ENCODE measurements around the gene ARHGEF18. TPM values are rescaled to one million over a fixed set of nuclear protein-coding genes. Genes with fewer than 3 reads are reported as not detected.

The ARHGEF18 gene
- total and polyA plus RNA-seq, 7 experiments from 2014 or later = 3.9 to 132 (median 124) TPM

- Histone ChIP-seq H3K4me3 (ENCODE audit: low read length) (no peak overlapping the region), H3K9me3 (ENCODE audit: control insufficient read depth in 2 of 3, low read length in 3 of 3) (no peaks in the 10 kb centered on the region), H3K27me3 (ENCODE audit: control insufficient read depth in 2 of 2, insufficient read depth in 2 of 2, low read length in 2 of 2) (no peaks in the 10 kb centered on the region), H3K27ac (ENCODE audit: low read depth, low read length) (no peak overlapping the region), H3K4me1 (ENCODE audit: control insufficient read depth in 2 of 2, insufficient read depth in 2 of 2, low read length in 2 of 2) (no peaks in the 10 kb centered on the region), H3K36me3 (ENCODE audit: control insufficient read depth in 2 of 3, insufficient read depth in 3 of 3, low read length in 3 of 3) (peaks cover 24 to 89% (median 34%) of the 10 kb centered on the region in 3 experiments)
- Mint-ChIP-seq H3K36me3 (peaks cover 3 to 46% (median 29%) of the 10 kb centered on the region in 5 donors), H3K27ac (peak overlapping the region in 5 of 9 donors; percentile 23 to 86 (median 57)), H3K4me3 (no peak overlapping the region), H3K27me3 (no peaks in the 10 kb centered on the region), H3K9me3 (no peaks in the 10 kb centered on the region), H3K4me1 (peaks cover 8 to 33% (median 19%) of the 10 kb centered on the region in 7 donors)
- DNase-seq = no peak
- POLR2A ChIA-PET = interaction anchor here (1.0 kb wide), 1 partner anchor 22 kb away, joined by 3 read pairs; the partner anchor contains the start of gene ARHGEF18
- ATAC-seq = no peak
- intact Hi-C loops (cut with micrococcal nuclease) = no loop called here
- CTCF ChIA-PET = no interaction called here
Observed at GRCh38 chr19:7371001-7371400, 22.3 kb downstream of the ARHGEF18 start.

- peak overlapping the region; percentile 13 for H3K27ac ChIP-seq (ENCODE audit: low read depth, low read length)
- CTCF ChIA-PET = interaction anchor here (0.7 kb wide), 1 partner anchor 18 kb away, joined by 3 read pairs; no protein-coding TSS in a partner anchor
- H3K27me3 Mint-ChIP-seq = no peaks in the 10 kb centered on the region
- H3K9me3 ChIP-seq (ENCODE audit: control insufficient read depth in 2 of 3, low read length in 3 of 3) = no peaks in the 10 kb centered on the region
- no peaks in the 10 kb centered on the region for H3K27me3 ChIP-seq (ENCODE audit: control insufficient read depth in 2 of 2, insufficient read depth in 2 of 2, low read length in 2 of 2)
- no peaks in the 10 kb centered on the region for H3K4me1 ChIP-seq (ENCODE audit: control insufficient read depth in 2 of 2, insufficient read depth in 2 of 2, low read length in 2 of 2)
- POLR2A ChIA-PET = no interaction called here
- ATAC-seq (no peak), DNase-seq (no peak)
- peaks cover 0 to 50% (median 24%) of the 10 kb centered on the region in 5 donors for H3K36me3 Mint-ChIP-seq
- H3K27ac Mint-ChIP-seq = no peak overlapping the region
- no peaks in the 10 kb centered on the region for H3K9me3 Mint-ChIP-seq
- peaks cover 0 to 22% (median 10%) of the 10 kb centered on the region in 7 donors for H3K4me1 Mint-ChIP-seq
- H3K4me3 ChIP-seq (ENCODE audit: low read length) = no peak overlapping the region
- intact Hi-C loops (cut with micrococcal nuclease) = no loop called here
- peaks cover 30 to 93% (median 49%) of the 10 kb centered on the region in 3 experiments for H3K36me3 ChIP-seq (ENCODE audit: control insufficient read depth in 2 of 3, insufficient read depth in 3 of 3, low read length in 3 of 3)
- H3K4me3 Mint-ChIP-seq = no peak overlapping the region
Observed at GRCh38 chr19:7372810-7373209, 24.1 kb downstream of the ARHGEF18 start.

DNA sequence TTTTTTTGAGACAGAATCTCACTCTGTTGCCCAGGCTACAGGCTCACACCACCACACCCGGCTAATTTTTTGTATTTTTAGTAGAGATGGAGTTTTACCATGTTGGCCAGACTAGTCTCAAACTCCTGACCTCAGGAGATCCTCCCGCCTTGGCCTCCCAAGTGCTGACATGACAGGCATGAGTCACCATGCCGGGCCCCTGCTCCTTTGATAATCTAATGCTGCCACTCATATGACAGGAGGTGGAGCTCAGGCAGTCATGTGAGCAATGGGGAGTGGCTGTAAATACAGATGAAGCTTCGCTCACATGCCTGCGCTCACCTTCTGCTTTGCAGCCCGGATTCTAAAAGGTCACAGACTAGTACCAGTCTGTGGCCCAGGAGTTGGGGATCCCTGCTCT lies 25.1 kb downstream of the ARHGEF18 start:
- Histone ChIP-seq H3K4me3 (ENCODE audit: low read length) (no peak overlapping the region), H3K36me3 (ENCODE audit: control insufficient read depth in 2 of 3, insufficient read depth in 3 of 3, low read length in 3 of 3) (peaks cover 37 to 94% (median 52%) of the 10 kb centered on the region in 3 experiments), H3K27ac (ENCODE audit: low read depth, low read length) (no peak overlapping the region), H3K9me3 (ENCODE audit: control insufficient read depth in 2 of 3, low read length in 3 of 3) (no peaks in the 10 kb centered on the region), H3K27me3 (ENCODE audit: control insufficient read depth in 2 of 2, insufficient read depth in 2 of 2, low read length in 2 of 2) (no peaks in the 10 kb centered on the region), H3K4me1 (ENCODE audit: control insufficient read depth in 2 of 2, insufficient read depth in 2 of 2, low read length in 2 of 2) (no peaks in the 10 kb centered on the region)
- ChIA-PET POLR2A (interaction anchor here (0.6 to 1.2 kb wide), 3 partner anchors 10 to 25 kb away, joined by 3 to 4 read pairs (median 3); partner anchors contain the start of gene ARHGEF18), CTCF (interaction anchor here (1.2 kb wide), 1 partner anchor 25 kb away, joined by 3 read pairs; the partner anchor contains the start of gene ARHGEF18)
- Mint-ChIP-seq H3K4me3 (no peak overlapping the region), H3K36me3 (peaks cover 0 to 45% (median 21%) of the 10 kb centered on the region in 5 donors), H3K4me1 (peaks cover 0 to 19% (median 7%) of the 10 kb centered on the region in 7 donors), H3K9me3 (no peaks in the 10 kb centered on the region), H3K27me3 (no peaks in the 10 kb centered on the region), H3K27ac (no peak overlapping the region)
- no peak for DNase-seq
- no peak for ATAC-seq
- intact Hi-C loops (cut with micrococcal nuclease) = no loop called here

- H3K4me3 Mint-ChIP-seq = no peak overlapping the region
- H3K36me3 ChIP-seq (ENCODE audit: control insufficient read depth in 2 of 3, insufficient read depth in 3 of 3, low read length in 3 of 3) = peaks cover 39 to 94% (median 61%) of the 10 kb centered on the region in 3 experiments
- no peak for ATAC-seq
- intact Hi-C loops (cut with micrococcal nuclease) = no loop called here
- peak overlapping the region in 3 of 9 donors; percentile 55 to 76 (median 69) for H3K27ac Mint-ChIP-seq
- H3K4me3 ChIP-seq (ENCODE audit: low read length) = no peak overlapping the region
- no peaks in the 10 kb centered on the region for H3K9me3 Mint-ChIP-seq
- no peak for DNase-seq
- peaks cover 0 to 33% (median 16%) of the 10 kb centered on the region in 7 donors for H3K4me1 Mint-ChIP-seq
- no peaks in the 10 kb centered on the region for H3K27me3 ChIP-seq (ENCODE audit: control insufficient read depth in 2 of 2, insufficient read depth in 2 of 2, low read length in 2 of 2)
- peaks cover 5 to 55% (median 20%) of the 10 kb centered on the region in 5 donors for H3K36me3 Mint-ChIP-seq
- no peaks in the 10 kb centered on the region for H3K27me3 Mint-ChIP-seq
- ChIA-PET CTCF (interaction anchor here (0.6 to 1.5 kb wide), 2 partner anchors 9 to 161 kb away, joined by 4 to 5 read pairs; no protein-coding TSS in a partner anchor), POLR2A (interaction anchor here (0.5 to 1.3 kb wide), 2 partner anchors 27 to 131 kb away, joined by 3 to 4 read pairs; partner anchors contain the start of gene ARHGEF18)
- no peak overlapping the region for H3K27ac ChIP-seq (ENCODE audit: low read depth, low read length)
- no peaks in the 10 kb centered on the region for H3K4me1 ChIP-seq (ENCODE audit: control insufficient read depth in 2 of 2, insufficient read depth in 2 of 2, low read length in 2 of 2)
- no peaks in the 10 kb centered on the region for H3K9me3 ChIP-seq (ENCODE audit: control insufficient read depth in 2 of 3, low read length in 3 of 3)
Observed at GRCh38 chr19:7376151-7376852, 27.6 kb downstream of the ARHGEF18 start.

DNA sequence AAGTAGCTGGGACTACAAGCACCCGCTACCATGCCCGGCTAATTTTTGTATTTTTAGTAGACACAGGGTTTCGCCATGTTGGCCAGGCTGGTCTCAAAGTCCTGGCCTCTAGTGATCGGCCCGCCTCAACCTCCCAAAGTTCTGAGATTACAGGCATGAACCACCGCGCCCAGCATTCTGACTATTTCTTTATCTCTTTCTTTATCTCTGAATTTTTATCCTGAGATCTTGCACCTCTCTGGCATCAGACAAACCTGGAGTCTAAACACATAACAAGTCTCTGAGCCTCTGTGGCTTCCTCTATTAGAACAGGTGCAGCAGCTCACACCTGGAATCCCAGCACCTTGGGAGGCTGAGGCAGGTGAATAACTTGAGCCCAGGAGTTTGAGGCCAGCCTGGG lies 28.5 kb downstream of the ARHGEF18 start:
- Mint-ChIP-seq H3K4me1 (peaks cover 0 to 34% (median 14%) of the 10 kb centered on the region in 7 donors), H3K4me3 (no peak overlapping the region), H3K27me3 (no peaks in the 10 kb centered on the region), H3K36me3 (peaks cover 5 to 51% (median 17%) of the 10 kb centered on the region in 5 donors), H3K9me3 (no peaks in the 10 kb centered on the region), H3K27ac (peak overlapping the region in 7 of 9 donors; percentile 2 to 76 (median 59))
- CTCF ChIA-PET = no interaction called here
- H3K9me3 ChIP-seq (ENCODE audit: control insufficient read depth in 2 of 3, low read length in 3 of 3) = no peaks in the 10 kb centered on the region
- POLR2A ChIA-PET = interaction anchor here (0.6 kb wide), 1 partner anchor 542 kb away, joined by 4 read pairs; no protein-coding TSS in a partner anchor
- H3K4me1 ChIP-seq (ENCODE audit: control insufficient read depth in 2 of 2, insufficient read depth in 2 of 2, low read length in 2 of 2) = no peaks in the 10 kb centered on the region
- DNase-seq (no peak), ATAC-seq (no peak)
- no peaks in the 10 kb centered on the region for H3K27me3 ChIP-seq (ENCODE audit: control insufficient read depth in 2 of 2, insufficient read depth in 2 of 2, low read length in 2 of 2)
- intact Hi-C loops (cut with micrococcal nuclease) = no loop called here
- H3K4me3 ChIP-seq (ENCODE audit: low read length) = no peak overlapping the region
- no peak overlapping the region for H3K27ac ChIP-seq (ENCODE audit: low read depth, low read length)
- peaks cover 39 to 91% (median 61%) of the 10 kb centered on the region in 3 experiments for H3K36me3 ChIP-seq (ENCODE audit: control insufficient read depth in 2 of 3, insufficient read depth in 3 of 3, low read length in 3 of 3)

GRCh38 chr19:7381073-7381390 lies 32.3 kb downstream of the ARHGEF18 start:
- H3K36me3 ChIP-seq (ENCODE audit: control insufficient read depth in 2 of 3, insufficient read depth in 3 of 3, low read length in 3 of 3) = peaks cover 28 to 89% (median 52%) of the 10 kb centered on the region in 3 experiments
- POLR2A ChIA-PET = interaction anchor here (0.5 to 1.3 kb wide), 5 partner anchors 26 to 97 kb away, joined by 3 to 4 read pairs (median 4); partner anchors contain the start of gene ARHGEF18
- H3K27ac ChIP-seq (ENCODE audit: low read depth, low read length) = no peak overlapping the region
- DNase-seq (no peak), ATAC-seq (no peak)
- Mint-ChIP-seq H3K9me3 (no peaks in the 10 kb centered on the region), H3K4me3 (no peak overlapping the region), H3K27ac (peak overlapping the region in 6 of 9 donors; percentile 52 to 82 (median 76)), H3K27me3 (no peaks in the 10 kb centered on the region), H3K4me1 (peaks cover 1 to 32% (median 20%) of the 10 kb centered on the region in 7 donors), H3K36me3 (peaks cover 5 to 48% (median 13%) of the 10 kb centered on the region in 5 donors)
- intact Hi-C loops (cut with micrococcal nuclease) = no loop called here
- H3K4me3 ChIP-seq (ENCODE audit: low read length) = no peak overlapping the region
- no peaks in the 10 kb centered on the region for H3K27me3 ChIP-seq (ENCODE audit: control insufficient read depth in 2 of 2, insufficient read depth in 2 of 2, low read length in 2 of 2)
- CTCF ChIA-PET = interaction anchor here (0.6 to 1.9 kb wide), 3 partner anchors 27 to 447 kb away, joined by 3 to 9 read pairs (median 4); no protein-coding TSS in a partner anchor
- H3K4me1 ChIP-seq (ENCODE audit: control insufficient read depth in 2 of 2, insufficient read depth in 2 of 2, low read length in 2 of 2) = no peaks in the 10 kb centered on the region
- no peaks in the 10 kb centered on the region for H3K9me3 ChIP-seq (ENCODE audit: control insufficient read depth in 2 of 3, low read length in 3 of 3)
